HepG2 (cell line): Measurements from ENCODE around the gene BAIAP2L1. TPM values are rescaled to one million over a fixed set of nuclear protein-coding genes. Genes with fewer than 3 reads are reported as not detected.

Experiments used
- HNF4A ChIP-seq: sonication (generic); formaldehyde crosslinking; IDR thresholded peaks from 2 replicates; pipeline ENCODE4 v1.4.0; 2020; ENCODE audit warnings: missing genetic modification reagents
- ISX ChIP-seq: sonication (generic); formaldehyde crosslinking; conservative IDR thresholded peaks from 2 replicates; pipeline ENCODE4 v1.5.0; 2020; ENCODE audit warnings: missing genetic modification reagents
- JUNB ChIP-seq: sonication (generic); formaldehyde crosslinking; IDR thresholded peaks from 2 replicates; pipeline ENCODE4 v1.8.0; 2022; ENCODE audit warnings: missing genetic modification reagents, mild to moderate bottlenecking, borderline replicate concordance
- MED8 ChIP-seq: sonication (generic); formaldehyde crosslinking; IDR thresholded peaks from 2 replicates; pipeline ENCODE4 v1.8.1; 2023; ENCODE audit warnings: mild to moderate bottlenecking, missing genetic modification reagents; ENCODE audit not compliant: insufficient replicate concordance
- MEF2D ChIP-seq: sonication (generic); formaldehyde crosslinking; IDR thresholded peaks from 2 replicates; pipeline ENCODE4 v1.5.1; 2020; ENCODE audit warnings: mild to moderate bottlenecking, missing genetic modification reagents
- REXO4 ChIP-seq: sonication (generic); formaldehyde crosslinking; IDR thresholded peaks from 2 replicates; pipeline ENCODE4 v1.8.0; 2022; ENCODE audit warnings: missing genetic modification reagents, mild to moderate bottlenecking, borderline replicate concordance
- RFXAP ChIP-seq: sonication (generic); formaldehyde crosslinking; IDR thresholded peaks from 2 replicates; pipeline ENCODE4 v1.4.0; 2020; ENCODE audit warnings: missing genetic modification reagents, borderline replicate concordance
- SMC3 ChIP-seq: IDR thresholded peaks from 2 replicates; pipeline ENCODE4 v1.6.1; 2011; ENCODE audit warnings: low read length, improper control_type of control experiment
- SRSF9 ChIP-seq: fragments of 200-400 bp; formaldehyde crosslinking; IDR thresholded peaks from 2 replicates; pipeline ENCODE4 v1.6.1; 2018; ENCODE audit warnings: borderline replicate concordance, mild to moderate bottlenecking, low read depth, low read length; ENCODE audit not compliant: insufficient read depth, poor library complexity, severe bottlenecking
- ZBTB7B ChIP-seq: sonication (generic); formaldehyde crosslinking; IDR thresholded peaks from 2 replicates; pipeline ENCODE4 v1.4.0; 2020; ENCODE audit warnings: missing genetic modification reagents
- ZKSCAN8 ChIP-seq: IDR thresholded peaks from 2 replicates; pipeline ENCODE4 v1.6.1; 2016; ENCODE audit warnings: borderline replicate concordance, missing genetic modification reagents, missing compliant biosample characterization
- ZNF260 ChIP-seq: sonication (generic); formaldehyde crosslinking; IDR thresholded peaks from 2 replicates; pipeline ENCODE4 v1.4.0; 2020; ENCODE audit warnings: missing genetic modification reagents, low read depth, mild to moderate bottlenecking, borderline replicate concordance
- ZNF546 ChIP-seq: sonication (generic); formaldehyde crosslinking; conservative IDR thresholded peaks from 2 replicates; pipeline ENCODE4 v1.8.1; 2023; ENCODE audit warnings: mild to moderate bottlenecking, missing genetic modification reagents
- ZNF619 ChIP-seq: sonication (generic); formaldehyde crosslinking; IDR thresholded peaks from 2 replicates; pipeline ENCODE4 v1.4.0; 2020; ENCODE audit warnings: mild to moderate bottlenecking, missing genetic modification reagents
- ZNF703 ChIP-seq: sonication (generic); formaldehyde crosslinking; IDR thresholded peaks from 2 replicates; pipeline ENCODE4 v1.5.1; 2020; ENCODE audit warnings: missing genetic modification reagents, mild to moderate bottlenecking, moderate library complexity, borderline replicate concordance
- ZNF772 ChIP-seq: sonication (generic); formaldehyde crosslinking; IDR thresholded peaks from 2 replicates; pipeline ENCODE4 v1.5.0; 2020; ENCODE audit warnings: mild to moderate bottlenecking, missing genetic modification reagents
- ZSCAN31 ChIP-seq: sonication (generic); formaldehyde crosslinking; IDR thresholded peaks from 2 replicates; pipeline ENCODE4 v1.5.0; 2020; ENCODE audit warnings: low read depth, mild to moderate bottlenecking, missing genetic modification reagents
- polyA plus RNA-seq, 8 experiments: library from polyadenylated mRNA; depleted of rRNA in 3 of 8; stranded (reverse) in 7 of 8; unstranded in 1 of 8; fragments of >200 nt; fragmentation: Illumina TruSeq in 4 of 8; extraction: Trizol in 4 of 8; gene quantifications; 2 replicates each; pipeline versions ENCODE4 v1.2.1 to v1.2.3, GENCODE V29; 2011 to 2016; ENCODE audit warnings: low read depth in 4 of 8, missing spikeins in 1 of 8, mixed read lengths in 1 of 8; ENCODE audit not compliant: insufficient read depth in 1 of 8
- total RNA-seq, 5 experiments: library from RNA; depleted of rRNA; stranded (reverse); fragments of >200 nt; fragmentation: Illumina TruSeq; extraction: Trizol; gene quantifications; 2 replicates each; pipeline ENCODE4 v1.2.3, GENCODE V29; 2016; ENCODE audit warnings: low read depth in 1 of 5
- TF ChIP-seq, protein P1 (sequence below): sonication (generic); formaldehyde crosslinking; IDR thresholded peaks from 2 replicates; pipeline ENCODE4 v1.4.0; 2020; ENCODE audit warnings: missing genetic modification reagents
- TF ChIP-seq, protein P2 (sequence below): sonication (generic); formaldehyde crosslinking; IDR thresholded peaks from 2 replicates; pipeline ENCODE4 v1.4.0; 2020; ENCODE audit warnings: missing genetic modification reagents
- TF ChIP-seq, protein P3 (sequence below): sonication (generic); formaldehyde crosslinking; IDR thresholded peaks from 2 replicates; pipeline ENCODE4 v1.8.0; 2022; ENCODE audit warnings: mild to moderate bottlenecking, missing genetic modification reagents; ENCODE audit not compliant: insufficient replicate concordance
- TF ChIP-seq, protein P4 (sequence below): IDR thresholded peaks from 2 replicates; pipeline ENCODE4 v1.6.1; 2018; ENCODE audit warnings: missing genetic modification reagents, mild to moderate bottlenecking, missing compliant biosample characterization

Gene BAIAP2L1
- total and polyA plus RNA-seq, 2 of the 13 experiments (the other 11 are each of a cell fraction or from before 2014, with no cell fraction given): 13.0 to 21.5 TPM

DNA sequence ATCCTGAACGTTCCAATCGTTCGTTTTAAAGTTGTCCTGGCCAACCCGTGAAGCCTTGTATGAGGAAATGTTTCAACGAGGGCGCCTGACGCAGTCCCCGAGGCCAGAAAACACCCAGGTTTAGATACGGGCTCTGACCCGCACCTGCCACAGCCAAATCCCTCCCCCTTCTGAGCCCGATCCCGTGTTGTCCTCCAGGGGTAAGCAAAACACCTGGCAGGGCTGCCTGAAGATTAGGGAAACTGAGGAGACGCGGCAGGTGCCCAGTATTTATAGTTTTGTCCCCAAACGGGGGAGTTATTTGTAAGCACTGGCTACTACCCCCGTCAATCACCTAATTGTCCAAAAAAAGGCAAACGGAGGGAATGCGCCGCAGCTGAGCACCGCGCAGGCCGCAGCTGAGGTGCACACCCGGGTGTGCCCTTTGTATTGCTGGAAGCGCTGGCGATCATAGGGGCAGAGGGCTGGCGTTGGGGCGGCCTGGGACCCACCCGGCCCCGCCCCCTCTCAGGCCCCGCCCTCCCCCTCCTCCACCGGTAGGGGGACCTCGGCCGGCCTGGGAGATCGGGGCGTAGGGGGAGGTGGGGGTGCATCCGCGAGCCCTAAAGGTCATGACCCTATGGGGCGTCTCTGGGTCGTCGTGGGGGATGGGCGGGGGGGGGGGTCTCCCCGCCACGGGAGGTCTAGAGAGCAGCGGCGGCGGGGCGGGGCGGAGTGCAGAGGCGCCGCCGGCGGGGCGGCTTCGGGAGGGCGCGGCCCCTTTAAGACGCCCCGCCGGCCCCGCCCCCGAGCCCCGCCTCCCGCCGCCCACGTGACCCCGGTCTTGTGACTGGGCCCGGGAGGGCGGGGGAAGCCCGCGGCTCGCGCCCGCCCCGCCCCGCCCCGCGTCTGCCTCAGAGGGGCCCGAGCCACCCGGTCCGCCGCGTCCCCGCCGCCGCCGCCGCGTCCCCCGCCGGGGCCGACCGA is 119.8 kb downstream of the BAIAP2L1 start, which contains the start of gene BRI3 (continued):
- TF ChIP-seq SMC3: no peak
- TF ChIP-seq, protein P1, sequence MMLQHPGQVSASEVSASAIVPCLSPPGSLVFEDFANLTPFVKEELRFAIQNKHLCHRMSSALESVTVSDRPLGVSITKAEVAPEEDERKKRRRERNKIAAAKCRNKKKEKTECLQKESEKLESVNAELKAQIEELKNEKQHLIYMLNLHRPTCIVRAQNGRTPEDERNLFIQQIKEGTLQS (CRISPR knock-in tag): no peak
- no peak for TF ChIP-seq REXO4
- TF ChIP-seq ZNF260 (CRISPR knock-in tag): no peak
- TF ChIP-seq ZKSCAN8 (CRISPR knock-in tag): no peak
- no peak for TF ChIP-seq SRSF9
- TF ChIP-seq, protein P2, sequence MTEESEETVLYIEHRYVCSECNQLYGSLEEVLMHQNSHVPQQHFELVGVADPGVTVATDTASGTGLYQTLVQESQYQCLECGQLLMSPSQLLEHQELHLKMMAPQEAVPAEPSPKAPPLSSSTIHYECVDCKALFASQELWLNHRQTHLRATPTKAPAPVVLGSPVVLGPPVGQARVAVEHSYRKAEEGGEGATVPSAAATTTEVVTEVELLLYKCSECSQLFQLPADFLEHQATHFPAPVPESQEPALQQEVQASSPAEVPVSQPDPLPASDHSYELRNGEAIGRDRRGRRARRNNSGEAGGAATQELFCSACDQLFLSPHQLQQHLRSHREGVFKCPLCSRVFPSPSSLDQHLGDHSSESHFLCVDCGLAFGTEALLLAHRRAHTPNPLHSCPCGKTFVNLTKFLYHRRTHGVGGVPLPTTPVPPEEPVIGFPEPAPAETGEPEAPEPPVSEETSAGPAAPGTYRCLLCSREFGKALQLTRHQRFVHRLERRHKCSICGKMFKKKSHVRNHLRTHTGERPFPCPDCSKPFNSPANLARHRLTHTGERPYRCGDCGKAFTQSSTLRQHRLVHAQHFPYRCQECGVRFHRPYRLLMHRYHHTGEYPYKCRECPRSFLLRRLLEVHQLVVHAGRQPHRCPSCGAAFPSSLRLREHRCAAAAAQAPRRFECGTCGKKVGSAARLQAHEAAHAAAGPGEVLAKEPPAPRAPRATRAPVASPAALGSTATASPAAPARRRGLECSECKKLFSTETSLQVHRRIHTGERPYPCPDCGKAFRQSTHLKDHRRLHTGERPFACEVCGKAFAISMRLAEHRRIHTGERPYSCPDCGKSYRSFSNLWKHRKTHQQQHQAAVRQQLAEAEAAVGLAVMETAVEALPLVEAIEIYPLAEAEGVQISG: peak; percentile 56
- peak; percentile 50; the same call in 1 of the 2 replicates for TF ChIP-seq ZNF772
- no peak for TF ChIP-seq ZSCAN31 (CRISPR knock-in tag)
- TF ChIP-seq MEF2D (CRISPR knock-in tag): no peak
- peak; percentile 28; the same call in 1 of the 2 replicates for TF ChIP-seq HNF4A (CRISPR knock-in tag)
- no peak for TF ChIP-seq ZNF546 (CRISPR knock-in tag)
- 0 out of 2 replicates have a peak, but pooled peaks have one; percentile 49 for TF ChIP-seq ISX (CRISPR knock-in tag)
- TF ChIP-seq ZNF619 (CRISPR knock-in tag): no peak
- no peak for TF ChIP-seq RFXAP (CRISPR knock-in tag)
- 0 out of 2 replicates have a peak, but pooled peaks have one; percentile 41 for TF ChIP-seq ZBTB7B (CRISPR knock-in tag)
- TF ChIP-seq, protein P3, sequence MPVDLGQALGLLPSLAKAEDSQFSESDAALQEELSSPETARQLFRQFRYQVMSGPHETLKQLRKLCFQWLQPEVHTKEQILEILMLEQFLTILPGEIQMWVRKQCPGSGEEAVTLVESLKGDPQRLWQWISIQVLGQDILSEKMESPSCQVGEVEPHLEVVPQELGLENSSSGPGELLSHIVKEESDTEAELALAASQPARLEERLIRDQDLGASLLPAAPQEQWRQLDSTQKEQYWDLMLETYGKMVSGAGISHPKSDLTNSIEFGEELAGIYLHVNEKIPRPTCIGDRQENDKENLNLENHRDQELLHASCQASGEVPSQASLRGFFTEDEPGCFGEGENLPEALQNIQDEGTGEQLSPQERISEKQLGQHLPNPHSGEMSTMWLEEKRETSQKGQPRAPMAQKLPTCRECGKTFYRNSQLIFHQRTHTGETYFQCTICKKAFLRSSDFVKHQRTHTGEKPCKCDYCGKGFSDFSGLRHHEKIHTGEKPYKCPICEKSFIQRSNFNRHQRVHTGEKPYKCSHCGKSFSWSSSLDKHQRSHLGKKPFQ (CRISPR knock-in tag): no peak
- TF ChIP-seq, protein P4, sequence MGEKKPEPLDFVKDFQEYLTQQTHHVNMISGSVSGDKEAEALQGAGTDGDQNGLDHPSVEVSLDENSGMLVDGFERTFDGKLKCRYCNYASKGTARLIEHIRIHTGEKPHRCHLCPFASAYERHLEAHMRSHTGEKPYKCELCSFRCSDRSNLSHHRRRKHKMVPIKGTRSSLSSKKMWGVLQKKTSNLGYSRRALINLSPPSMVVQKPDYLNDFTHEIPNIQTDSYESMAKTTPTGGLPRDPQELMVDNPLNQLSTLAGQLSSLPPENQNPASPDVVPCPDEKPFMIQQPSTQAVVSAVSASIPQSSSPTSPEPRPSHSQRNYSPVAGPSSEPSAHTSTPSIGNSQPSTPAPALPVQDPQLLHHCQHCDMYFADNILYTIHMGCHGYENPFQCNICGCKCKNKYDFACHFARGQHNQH (CRISPR knock-in tag): peak; percentile 53; the same call in 1 of the 2 replicates
- TF ChIP-seq MED8 (CRISPR knock-in tag): no peak
- TF ChIP-seq ZNF703 (CRISPR knock-in tag): no peak
- no peak for TF ChIP-seq JUNB (CRISPR knock-in tag)
